Measurements from ENCODE around the gene PAQR8.

Gene PAQR8, protein sequence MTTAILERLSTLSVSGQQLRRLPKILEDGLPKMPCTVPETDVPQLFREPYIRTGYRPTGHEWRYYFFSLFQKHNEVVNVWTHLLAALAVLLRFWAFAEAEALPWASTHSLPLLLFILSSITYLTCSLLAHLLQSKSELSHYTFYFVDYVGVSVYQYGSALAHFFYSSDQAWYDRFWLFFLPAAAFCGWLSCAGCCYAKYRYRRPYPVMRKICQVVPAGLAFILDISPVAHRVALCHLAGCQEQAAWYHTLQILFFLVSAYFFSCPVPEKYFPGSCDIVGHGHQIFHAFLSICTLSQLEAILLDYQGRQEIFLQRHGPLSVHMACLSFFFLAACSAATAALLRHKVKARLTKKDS

DNA sequence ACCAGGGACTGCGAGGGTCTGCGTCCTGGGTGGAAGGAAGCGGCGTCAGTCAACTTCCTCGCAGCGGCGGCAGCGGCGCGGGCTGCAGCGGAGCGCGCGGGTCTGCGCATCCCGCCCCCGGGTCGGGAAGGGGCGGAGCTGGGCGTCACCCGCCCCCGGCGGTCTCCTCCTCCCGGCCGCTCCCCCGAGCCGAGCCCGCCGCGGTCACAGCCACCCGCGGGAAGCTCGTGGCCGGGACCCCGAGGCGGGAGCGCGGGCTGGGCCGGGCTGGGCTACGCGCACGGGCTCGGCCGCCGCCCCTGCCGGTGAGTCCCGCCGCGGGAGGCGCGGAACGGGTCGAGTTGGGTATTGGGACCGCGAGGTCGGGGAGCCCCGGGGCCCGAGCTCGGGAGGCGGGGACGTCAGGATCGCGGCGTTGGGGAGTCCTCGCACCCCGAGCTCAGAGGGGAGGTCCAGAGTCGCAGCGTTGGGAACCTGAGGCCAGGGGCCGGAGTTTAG is at the start of gene PAQR8:
PAQR8 (plus strand) TSS at position 207 of the 498 bp plus-strand sequence. CDS start 41,063 bp downstream, outside the sequence.
- no peak for DNase-seq

DNA sequence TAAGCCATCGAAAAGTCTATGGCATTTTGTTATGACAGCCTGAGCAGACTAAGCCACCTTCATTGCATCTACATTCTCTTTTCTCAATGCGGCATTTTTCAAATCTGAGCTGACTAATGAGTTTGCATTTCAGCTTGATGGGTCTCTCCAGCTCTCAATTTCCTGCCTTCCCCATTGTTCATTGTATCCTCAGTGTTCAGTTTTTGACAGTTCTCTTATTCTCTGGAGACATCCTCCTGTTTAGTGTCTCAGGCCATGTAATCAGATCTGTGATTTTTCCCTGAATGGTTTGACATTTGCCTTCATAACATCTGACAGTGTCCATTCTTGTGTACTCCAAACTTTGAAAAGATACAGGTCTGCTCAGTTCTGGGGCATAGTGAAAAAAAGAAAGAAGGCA is 49.5 kb upstream of the PAQR8 start:
- no peak for DNase-seq

GRCh38 chr6:52314752-52315151 is 47.2 kb upstream of the PAQR8 start:
- DNase-seq: no peak

- DNase-seq: no peak
Measured at GRCh38 chr6:52317211-52317610, 44.7 kb upstream of the PAQR8 start.

DNA sequence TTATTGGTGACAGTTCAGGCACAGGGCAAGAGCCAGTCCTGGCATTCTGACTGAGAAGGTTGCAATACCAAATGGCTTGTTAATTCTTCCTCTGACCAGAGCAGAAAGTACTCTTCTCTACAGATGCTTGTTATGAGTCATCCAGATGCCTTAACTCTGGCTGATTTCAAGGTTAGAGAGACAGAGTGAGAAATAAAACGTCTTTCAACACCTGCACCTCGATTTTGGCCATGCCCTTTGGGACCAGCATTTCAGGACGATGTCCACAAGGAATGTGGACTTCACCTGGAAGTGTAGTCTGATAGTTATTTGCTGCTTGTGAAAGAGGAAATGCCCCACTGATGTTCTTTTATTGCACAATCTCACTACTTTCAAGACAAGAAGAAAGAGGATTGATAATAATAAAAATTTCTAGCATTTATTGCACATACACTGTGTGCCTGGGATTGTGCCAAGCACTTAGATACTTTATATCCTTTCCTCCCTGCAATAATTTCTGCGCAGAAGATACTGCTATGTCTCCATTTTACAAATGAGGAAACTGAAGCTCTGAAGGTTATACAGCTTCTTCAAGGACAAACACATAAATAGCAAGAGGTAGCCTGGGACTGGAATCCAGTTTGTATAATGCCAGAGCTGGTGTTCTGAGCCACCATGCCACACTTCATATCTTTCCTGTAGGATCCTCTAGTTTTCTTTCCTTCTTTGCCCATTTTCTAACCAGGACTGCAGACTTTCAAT is 43.9 kb upstream of the PAQR8 start:
- no peak for DNase-seq

- DNase-seq: no peak
Measured at GRCh38 chr6:52324189-52324588, 37.8 kb upstream of the PAQR8 start.

GRCh38 chr6:52325695-52326471 is 36.1 kb upstream of the PAQR8 start:
- DNase-seq: no peak

DNA sequence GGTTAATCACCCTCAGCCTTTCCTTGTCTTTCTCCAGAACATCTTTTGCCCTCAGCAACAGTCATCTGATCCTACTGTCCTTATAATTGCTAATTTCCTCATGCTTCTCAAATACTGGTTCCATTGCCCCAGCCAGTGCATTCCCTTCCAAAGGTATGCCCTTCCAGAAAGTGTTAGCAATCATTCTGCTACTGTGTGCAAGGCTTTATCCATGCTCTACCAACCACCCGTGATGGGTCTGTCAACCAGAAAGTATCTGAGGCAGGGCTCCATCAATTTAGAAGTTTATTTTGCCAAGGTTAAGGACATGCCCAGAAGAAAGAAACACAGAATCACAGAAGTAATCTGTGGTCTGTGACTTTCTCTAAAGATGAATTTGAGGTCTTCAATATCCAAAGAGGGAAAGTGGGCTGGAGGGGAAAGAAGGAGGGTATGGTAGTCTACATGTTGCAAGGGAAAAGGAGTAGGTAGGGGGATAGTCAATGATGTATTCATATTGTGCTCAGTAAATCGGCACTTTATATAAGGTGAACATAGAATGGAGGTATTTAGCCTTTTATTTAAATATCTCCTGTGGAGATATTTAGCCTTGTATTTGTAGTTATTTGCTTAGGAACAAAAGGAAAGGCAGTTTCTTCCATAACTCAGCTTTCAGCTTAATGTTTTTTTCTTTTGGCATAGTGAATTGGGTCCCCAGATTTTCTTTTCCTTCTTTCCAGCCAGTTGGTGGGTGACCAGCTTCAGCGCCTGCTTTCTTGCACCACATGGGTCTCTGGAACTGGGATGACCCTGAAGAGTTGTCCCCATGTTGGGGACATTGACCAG is 35.2 kb upstream of the PAQR8 start:
- no peak for DNase-seq

- no peak for DNase-seq
Measured at GRCh38 chr6:52328303-52328662, 33.7 kb upstream of the PAQR8 start.

DNA sequence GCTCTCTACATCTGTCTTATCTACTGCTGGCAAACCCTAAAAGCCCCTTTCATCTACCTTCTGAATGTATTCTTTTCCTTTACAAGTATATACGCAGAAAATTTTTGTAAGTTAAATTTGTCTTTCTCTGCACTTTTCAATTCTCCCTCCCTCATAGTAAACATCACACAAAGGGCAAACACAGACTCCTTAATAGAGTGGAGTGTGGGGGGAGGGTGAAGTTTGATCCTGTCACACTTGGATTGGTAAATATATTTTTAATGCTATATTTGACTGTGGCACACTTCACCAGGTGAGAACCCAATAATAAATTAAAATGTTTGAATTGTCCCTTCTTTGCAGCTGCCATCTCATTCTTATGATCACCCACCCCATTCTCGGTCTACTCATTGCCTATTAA is 33.2 kb upstream of the PAQR8 start:
- DNase-seq: no peak

DNA sequence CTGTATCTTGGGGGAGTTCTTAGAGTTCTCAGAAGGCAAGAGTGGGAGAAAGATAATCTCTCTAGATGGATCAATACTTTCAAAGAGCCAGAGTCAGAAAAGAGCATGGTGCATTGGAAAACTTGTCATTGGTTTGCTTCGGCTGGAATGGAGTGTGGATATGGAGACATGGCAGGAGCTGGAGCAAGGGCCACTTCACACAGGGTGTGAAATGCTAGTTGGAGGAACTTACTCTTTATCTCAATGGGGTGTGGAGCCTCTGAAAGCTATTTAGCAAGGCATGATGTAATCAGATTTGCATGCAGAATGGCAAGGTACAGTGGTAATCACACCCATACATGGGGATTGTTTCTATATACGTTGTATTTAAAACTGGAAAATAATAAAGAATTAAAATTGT is 31.5 kb upstream of the PAQR8 start:
- DNase-seq: no peak

- DNase-seq: no peak
Measured at GRCh38 chr6:52331793-52332457, 30.0 kb upstream of the PAQR8 start.

GRCh38 chr6:52333840-52334200 is 28.1 kb upstream of the PAQR8 start:
- DNase-seq: no peak

GRCh38 chr6:52335576-52335975 is 26.4 kb upstream of the PAQR8 start:
- no peak for DNase-seq

- DNase-seq: no peak
Measured at GRCh38 chr6:52336919-52337561, 24.9 kb upstream of the PAQR8 start.

DNA sequence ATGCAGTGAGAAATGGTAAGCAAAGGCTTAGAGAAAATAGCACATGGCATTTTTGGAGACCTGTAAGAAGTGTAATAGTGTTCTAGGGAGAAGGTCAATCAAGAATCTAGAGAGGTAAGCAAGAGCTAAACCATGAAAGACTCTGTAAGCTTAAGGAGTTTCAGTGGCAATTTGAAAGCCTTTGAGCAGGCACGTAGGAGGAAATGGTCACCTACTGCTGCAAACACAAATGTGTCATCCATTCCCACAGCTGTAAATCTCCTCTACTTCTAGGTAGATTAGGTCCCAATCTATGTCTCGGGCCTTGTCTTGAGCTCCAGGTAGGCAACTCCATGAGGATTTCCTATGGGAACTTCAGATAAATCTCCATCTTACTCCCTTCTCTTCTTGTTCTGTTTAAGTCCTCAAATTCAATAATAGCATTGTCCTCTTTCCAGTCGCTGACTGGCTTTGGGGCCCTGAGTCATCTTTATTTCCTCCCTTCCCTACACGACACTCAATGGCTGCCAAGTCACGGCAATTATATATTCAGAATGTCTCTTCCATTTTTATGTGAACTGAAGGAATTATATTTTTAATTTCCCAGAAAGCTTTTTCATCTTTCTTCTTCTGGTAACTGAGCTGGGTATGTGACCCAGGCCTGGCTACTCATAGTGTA is 24.2 kb upstream of the PAQR8 start:
- DNase-seq: no peak

DNA sequence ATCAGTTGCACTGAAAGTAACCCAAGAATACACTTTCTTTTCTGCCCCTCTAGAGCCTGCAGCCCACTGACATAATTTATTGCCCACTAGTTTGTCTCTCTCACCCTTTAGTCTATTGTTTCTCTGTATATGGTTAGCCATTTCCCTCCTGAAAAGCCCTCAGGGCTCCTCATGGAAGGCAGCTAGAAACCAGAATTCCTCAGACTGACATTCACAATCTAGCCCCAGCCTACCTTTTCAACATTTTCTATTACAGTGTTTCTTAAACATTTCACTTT is 21.4 kb upstream of the PAQR8 start:
- no peak for DNase-seq

DNA sequence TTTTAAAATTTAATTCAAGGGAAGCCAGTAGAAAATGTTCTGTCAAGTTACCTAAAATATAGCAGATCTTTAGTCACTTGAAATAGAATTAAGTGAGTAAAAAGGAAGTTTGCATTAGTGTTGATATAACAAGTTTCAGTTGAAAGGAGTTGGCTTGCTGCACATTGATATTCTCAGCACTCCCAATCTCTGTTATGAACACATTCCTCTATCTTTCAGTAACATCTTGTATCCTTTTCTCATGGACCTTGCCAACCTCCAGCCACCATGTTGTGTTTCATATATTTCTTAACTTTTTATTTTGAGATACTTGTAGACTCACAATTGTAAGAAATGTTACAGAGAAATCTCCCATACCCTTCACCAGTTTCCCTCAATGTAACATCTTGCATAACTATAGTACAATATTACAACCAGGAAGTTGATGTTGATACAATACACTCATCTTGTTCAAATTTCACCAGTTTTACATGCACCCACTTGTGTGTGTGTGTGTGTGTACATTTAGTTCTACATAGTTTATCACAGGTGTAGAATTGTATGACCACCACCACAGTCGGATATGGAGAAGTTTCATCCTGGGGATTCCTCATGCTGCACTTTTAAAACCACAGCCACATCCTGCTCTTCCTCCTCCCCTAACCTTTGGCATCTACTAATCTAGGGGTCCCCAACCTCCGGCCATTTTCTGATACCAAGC is 20.2 kb upstream of the PAQR8 start:
- no peak for DNase-seq

GRCh38 chr6:52345311-52345710 is 16.6 kb upstream of the PAQR8 start:
- DNase-seq: no peak

DNA sequence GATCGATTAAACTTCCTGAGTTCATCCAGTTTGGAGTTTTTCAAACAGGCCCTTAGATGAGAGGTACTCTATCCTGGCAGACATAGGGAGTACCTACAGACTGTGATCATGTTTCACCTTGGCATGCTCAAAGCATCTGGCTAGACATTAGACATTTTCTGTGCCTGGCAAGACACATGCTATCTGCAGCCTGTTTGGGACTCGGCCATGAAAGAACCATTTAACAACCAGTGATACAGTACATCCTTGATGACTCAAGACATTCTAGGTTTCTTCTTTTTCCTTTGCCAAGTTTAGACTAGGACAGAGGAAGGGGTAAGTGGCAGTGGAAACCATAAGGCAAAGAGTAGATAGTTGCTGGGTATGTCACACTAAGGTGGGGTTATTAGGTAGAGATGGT is 15.4 kb upstream of the PAQR8 start:
- no peak for DNase-seq

- DNase-seq: no peak
Measured at GRCh38 chr6:52347818-52348217, 14.1 kb upstream of the PAQR8 start.

All from NCI-H2081 treated with DMSO at 0.1 percent for 48 hours (cell line).